HuH-7.5 (cell line): ENCODE measurements around the gene RIN1.
A peak's percentile ranks its signal among the peaks of the same experiment; 100 is the strongest.
"Not testable (repeated sequence)": the region's sequence is repeated elsewhere in the genome, so short reads cannot be mapped to it uniquely, and the experiment has no call there.

Source experiments
- DNase-seq: peaks from one replicate; pipeline ENCODE4 v3.0.0; 2011; ENCODE audit warnings: low spot score

RIN1 gene

DNA sequence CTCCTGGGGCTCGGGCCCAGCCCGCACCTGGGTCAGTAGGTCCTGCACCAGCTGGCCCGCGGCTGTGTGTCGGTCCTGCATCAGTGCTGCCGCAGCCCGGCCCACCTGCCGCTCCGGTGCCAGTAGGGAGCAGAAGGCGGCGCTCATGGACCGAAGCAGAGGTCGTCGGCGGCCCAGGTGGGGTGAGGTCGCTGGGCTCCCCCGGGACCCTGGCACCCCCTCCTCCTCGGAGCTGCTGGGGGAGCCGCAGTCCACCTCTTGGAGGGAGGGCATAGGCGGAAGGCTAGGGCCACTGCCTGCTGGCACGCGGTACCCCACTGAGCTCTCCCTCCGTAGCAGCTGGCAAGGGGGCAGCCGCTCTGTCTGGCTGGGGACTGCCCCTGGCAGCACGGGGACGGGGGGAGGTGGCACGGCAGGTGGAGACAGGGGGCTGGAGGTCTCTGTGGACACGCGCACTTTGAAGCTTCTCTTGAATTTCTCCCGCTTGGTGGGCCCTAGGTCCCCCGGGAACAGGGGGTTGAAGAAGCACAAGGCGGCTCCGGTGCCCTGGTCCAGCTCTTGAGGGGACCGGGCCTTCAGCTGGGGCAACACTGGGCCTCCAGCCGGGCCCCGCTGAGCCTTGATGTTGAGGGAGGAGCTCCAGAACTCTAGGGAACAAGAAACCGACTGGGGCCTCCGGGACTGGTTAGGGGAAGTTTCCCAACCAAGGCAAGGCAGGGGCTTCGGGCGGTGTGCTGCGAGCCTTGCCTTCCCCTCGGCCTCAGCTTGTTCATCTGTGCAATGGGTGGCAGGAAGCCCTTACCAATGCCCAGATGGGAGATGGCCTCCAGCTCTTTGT lies 1.4 kb downstream of the RIN1 start:
- no peak for DNase-seq

DNA sequence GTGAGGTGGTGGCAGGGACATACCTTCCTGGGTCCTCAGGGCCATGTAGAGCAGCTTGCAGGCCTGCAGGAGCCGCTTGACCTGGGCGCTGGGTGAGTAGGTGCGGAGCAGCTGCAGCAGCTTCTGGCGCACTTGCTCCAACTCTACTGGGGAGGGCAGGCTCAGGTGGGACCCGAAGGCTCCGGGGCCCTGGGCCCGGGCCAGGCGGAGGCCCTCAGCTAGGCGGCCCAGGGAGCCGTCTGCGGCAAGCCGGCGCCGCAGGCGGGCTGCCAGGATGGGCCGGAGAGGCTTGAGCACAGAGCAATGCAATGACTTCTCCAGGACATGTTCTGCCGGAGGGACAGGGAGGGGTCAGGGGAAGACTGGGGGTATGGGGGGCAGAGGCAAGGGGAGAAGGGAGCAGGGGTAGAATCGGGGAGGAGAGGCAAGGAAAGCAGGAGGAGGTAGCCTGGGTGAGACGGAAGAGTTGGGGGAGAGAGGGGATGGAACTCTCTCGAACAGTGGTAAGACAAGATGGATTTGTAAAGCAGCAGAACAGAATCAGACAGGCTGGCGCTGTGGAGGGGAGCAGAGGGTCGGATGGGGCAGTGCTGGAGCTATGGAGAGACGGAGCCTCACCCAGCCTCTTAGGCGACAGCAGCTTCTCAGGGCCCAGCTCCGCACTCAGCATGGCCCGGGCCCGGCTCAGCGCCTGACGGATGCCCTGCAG lies 2.2 kb downstream of the RIN1 start:
- DNase-seq, result no peak

DNA sequence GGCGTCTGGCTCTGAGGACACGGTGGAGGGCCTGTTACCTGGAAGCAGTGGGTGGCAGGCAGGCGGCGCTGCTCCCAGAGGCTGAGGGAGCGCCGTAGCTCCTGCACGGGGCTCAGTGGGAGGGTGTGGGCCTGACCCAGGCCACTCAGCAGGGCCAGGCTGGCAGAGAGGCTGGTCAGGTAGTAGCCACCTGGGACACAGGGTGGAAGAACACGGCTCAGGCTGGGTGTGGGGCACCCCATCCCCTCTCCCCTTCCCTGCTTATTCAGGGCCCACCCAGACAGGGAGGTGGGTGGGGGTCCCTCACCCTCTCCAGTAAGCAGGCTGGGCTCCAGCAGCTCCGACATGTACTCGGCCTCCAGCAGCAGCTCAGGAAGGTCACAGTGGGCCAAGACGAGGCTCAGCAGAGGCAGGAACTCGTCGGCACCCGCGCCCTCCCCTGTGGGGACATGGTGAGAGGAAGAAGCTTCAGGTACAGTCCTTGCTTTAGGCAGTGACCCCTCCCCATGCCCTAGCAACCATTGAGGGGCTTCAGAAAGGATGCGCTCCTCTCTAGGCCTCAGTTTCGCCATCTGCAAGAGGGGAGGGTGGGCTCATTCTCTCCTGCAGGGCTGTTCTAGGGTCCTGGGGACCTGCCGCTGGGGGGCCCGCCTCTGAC lies 2.9 kb downstream of the RIN1 start:
- DNase-seq, result no peak

DNA sequence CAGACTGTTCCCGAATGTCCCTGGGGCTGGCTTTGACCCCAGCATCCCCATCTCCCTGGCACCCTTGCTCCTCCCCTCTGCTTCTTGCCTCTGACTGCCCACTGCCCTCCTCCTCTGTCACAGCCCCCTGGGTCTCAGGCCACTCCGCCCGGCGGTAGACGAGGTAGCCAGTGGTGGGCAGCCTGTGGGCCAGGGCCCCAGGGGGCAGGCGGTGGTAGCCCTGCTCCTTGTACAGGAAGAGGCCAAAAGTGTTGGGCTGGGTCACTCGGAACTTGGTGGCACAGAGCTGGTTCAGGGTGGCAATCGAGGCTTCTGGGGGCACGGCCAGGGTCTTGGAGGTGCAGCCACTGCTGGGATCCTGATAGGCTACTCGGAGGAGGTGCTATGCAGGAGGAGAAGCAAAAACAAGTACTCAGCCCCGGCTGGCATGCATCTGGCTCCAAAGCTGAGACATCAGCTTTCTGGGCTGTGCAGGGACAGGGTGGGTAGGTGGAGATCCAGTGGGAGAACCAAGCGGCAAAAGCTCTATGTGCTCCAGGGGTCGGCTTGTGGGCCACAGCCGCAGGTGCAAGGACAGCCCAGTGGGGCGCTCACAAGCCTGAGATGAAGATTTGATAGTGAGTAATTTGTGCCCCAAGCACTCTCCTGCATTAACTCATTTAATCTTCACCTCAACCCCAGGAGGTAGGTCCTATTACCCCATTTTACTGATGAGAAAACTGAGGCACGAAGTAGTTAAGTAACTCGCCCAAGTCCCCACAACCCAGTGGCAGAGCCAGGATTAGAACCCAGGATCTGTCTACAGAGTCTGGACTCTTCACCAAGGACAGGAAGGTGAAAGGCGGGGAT lies 3.6 kb downstream of the RIN1 start:
- no peak for DNase-seq

DNA sequence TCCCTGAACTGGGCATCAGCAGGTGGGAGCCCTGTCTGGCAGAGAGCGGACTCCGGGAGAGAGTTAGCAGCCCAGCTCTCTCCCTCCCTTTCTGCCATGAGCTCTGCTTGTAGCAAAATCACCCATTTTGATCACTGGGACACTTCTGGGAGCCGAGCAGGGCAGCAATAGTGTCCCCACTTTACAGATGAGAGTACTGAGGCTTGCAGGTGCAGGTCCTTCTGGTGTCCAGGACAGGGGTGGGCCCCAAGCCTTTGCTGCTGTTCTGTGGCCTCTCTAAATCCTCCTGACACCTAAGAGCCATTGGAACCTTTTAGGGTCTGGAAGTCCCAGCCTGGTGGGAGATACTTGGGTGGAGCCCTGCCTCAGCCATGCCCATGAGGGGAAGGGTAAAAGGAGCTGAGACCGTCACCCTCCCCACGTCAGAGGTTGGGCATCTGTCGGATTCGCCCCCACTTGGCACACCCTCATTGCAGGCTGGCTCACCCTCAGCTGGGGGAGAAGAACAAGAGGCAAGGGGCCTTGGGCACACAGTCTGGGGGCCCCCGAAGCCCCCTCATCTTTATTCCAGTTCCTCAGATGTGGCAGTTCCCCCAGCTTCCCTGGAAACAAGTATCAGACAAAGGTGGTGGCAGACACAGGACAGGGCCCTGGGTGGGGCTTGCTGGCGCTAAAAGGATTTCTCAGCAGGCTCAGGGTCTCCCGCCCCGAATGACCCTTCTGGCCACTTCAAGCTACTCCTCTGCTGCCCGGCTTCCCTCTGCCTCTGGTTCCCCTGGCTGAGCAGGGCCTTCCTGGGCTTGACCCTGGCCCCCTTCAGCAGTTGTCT lies 4.5 kb downstream of the RIN1 start:
- no peak for DNase-seq

DNA sequence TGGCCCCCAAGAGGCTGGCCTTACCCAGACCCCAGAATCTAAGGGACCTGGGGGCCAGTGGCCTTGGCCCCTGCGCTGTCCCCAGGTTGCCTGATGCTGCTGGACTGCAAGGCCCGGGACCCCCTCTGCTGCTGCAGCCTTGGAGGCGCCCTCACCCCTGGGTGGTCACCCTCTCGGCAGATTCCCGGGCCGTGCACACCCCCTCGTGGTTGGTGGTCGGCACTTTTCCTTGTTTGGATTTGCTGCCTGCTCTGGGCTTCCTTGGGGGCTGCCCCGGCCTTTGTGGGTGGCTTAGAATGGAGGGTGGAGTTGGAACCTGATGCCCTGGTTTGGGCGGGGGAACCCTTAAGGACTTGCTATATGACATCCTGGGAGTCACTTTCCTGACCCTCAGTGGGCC lies 5.3 kb downstream of the RIN1 start:
- no peak for DNase-seq

DNA sequence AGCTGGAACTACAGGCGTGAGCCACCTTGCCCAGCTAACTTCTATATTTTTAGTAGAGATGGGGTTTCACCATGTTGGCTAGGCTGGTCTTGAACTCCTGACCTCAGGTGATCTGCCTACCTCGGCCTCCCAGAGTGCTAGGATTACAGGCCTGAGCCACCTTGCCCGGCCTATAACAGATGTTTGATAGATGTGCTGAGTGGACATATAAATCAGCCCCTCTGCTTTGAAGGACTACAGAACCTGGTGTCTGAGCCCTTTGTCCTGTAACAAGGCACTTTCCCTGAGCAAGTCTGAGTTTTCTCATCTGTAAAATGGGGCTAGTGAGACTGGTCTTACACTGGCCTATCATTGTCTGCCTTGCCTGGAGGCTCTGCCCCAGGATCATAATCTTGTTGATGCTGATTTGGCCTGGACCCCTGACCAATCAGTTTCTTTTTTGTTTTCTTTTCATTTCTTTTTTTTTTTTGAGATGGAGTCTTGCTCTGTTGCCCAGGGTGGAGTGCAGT lies 7.0 kb downstream of the RIN1 start:
- no peak for DNase-seq

DNA sequence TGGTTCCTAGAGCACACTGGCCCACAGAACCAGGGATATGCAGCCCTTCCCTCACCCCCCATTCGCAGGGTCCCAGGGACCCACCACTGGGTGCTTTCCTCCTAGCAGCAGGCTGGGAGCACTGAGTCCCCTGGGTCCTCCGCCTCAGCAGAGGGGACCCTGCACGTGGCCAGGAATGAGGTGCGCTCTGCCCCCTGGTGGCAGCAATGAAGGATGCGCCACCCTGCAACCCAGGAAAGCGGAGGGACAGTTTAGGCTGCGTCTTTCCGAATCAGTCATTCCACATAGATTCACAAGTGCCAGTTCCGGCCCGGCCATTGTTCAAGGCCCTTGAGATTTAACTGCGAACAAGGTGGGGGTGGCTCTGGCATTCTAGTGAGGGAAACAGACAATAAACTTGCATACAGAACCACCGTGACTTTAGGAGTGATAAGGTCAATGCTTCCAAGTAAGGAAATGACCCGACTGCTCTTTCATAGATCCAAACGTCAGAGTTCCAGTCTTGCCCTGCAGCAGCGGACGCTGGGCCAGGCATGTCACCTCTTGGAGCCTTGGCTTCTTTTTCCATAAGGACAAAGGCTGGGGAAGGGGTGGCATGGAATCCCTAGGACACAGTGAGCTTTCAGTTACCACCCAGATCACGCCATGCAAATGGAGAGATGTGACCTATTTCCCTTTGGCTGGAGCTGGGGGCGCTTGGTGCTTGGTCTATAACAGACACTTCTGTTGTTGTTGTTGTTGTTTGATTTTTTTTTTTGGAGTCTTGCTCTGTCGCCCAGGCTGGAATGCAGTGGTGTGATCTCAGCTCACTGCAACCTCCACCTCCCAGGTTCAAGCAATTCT lies 7.7 kb downstream of the RIN1 start:
- peak; percentile 100 for DNase-seq

DNA sequence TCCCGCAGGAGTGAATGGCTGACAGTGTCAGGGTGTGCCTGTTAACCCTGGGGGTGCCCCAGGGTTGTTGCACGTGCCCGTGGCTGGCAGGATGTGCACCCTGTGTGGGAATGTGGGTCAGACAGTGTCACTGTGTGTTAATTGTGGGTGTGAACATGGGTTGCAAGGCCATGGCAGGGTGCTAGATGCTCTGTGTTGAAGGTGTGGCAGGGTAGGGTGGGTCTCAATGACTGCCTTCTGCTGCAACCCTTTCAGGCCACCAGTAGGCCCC lies 8.3 kb downstream of the RIN1 start:
- DNase-seq, result no peak

DNA sequence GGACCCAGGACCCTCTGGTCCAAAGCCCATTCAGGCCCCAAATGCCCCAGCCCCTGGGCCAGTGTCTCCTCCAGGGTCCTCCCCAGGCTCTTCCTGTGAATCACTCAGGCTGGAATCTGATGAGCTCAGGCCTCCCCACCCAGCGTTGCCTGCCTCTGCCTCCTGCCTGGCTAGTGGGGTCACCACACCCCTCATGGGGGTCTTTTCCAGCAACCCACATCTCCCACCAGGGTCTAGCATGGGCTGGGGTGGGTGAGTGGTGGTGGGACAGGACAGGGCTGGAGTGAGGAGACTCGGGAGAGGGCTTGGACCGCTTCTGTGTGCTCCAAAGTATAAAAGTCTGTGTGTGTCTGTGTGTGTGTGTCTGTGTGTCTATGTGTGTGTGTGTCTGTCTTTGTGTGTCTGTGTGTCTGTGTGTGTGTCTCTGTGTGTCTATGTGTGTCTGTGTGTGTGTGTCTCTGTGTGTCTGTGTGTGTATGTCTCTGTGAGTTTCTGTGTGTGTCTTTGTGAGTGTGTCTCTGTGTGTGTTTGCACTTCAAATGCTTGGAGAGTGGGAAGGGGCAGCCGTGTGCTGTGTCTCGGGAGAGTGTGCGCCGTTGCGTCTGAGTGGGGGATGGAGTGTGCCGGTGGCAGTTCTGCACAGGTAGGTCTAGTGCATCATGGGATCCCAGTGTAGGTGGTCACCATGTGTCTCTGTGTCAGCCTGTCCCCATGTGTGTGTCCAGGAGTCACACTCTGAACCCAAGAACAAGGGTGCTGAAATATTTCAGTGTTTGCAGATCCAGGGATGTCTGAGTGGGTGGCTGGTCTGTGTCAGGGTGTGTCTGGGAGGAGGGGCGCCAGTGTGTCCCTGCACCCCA lies 8.8 kb downstream of the RIN1 start:
- DNase-seq, result no peak

DNA sequence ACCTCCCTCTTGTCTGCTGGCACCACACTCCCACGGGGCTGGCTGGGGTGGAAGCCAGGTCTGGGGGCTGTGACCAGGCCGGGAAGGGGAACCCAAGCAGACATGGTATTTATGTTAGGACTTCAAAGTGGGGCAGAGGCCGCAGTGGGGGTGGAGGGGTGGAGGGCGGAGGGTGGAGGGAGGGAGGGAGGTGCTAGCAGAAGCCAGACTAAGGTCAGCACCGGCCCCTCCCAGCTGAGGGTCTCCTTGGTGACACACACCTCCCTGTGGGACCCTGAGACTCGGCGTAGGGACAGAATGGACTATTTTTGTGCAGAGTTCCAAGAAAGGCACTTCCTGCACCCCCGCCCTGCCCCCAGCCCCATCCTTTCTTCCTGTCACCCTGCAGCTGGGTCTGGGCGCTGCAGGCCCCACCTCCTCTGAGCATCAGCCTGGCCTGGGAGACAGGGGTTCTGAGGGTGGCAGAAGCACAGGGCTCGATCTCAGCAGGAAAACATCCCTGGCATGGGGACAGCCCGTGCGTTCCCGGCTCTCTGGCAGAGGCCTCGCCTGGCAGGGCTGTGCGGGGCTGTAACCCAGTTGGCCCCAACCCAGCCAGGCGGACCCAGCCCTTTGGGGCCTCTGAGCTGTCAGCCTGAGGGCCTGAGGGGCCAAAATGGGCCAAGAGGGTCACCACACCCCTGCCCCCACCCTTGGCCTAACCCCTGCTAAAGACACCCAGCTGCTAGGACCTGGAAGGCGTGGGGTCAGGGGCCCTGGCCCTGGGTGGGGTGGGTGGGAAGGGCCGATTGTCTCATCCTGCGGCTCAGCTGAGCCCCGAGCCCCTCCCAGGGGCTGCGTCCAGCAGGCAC lies 9.7 kb downstream of the RIN1 start:
- no peak for DNase-seq

DNA sequence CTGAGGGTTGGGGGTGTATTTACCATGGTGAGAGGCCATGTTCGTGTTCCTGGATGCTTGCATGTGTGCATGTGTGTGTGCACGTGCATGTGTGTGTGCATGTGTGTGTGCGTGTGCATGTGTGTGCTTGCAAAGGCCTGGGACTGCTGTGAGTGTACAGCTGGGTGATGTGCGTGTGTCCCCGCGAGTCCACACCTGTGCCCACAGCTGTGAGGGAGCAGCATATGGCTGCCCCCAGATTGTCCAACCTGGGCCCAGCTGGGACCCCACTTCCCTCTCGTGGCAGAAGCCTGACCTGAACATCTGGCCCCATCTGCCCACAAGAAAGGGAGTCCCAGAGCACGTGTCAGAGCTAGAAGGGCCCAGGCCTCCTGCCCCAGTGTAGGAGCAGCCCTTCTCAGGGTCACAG lies 11.0 kb downstream of the RIN1 start:
- DNase-seq, result no peak

DNA sequence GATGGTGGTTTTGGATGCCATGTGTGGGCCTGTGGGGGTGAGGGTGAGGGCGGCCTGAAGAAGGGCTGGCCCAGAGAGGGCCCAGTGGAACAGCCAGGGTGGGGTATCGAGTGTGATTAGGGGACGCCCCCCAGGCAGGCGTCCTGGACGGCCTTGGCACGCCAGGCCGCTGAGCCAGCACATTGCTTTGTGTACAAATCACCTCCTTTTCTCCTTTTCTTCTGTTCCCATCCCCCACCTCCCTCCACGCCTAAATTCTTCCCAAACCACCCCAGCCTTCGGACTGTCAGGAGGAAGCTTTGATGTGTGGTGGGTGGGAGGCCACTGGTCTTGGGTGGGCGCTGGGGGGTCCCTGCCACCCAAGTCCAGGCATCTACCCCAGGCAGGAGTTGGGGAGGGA lies 11.6 kb downstream of the RIN1 start:
- no peak for DNase-seq

DNA sequence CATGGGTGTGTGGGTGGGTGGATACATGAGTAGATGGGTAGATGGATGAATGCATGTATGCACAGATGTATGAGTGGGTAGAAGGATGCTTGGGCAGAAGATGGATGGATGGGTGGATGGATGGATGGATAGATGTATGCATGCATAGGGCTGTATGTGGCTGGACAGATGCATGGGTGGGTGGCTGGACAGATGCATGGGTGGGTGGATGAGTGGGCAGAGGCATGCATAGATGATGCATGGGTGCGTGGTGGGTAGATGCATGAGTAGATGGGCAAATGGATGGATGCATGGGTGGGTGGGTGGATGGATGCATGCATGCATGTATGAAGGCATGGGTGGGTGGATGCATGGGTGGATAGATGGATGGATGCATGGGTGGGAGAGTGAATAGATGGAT lies 12.6 kb downstream of the RIN1 start:
- DNase-seq, result no peak

DNA sequence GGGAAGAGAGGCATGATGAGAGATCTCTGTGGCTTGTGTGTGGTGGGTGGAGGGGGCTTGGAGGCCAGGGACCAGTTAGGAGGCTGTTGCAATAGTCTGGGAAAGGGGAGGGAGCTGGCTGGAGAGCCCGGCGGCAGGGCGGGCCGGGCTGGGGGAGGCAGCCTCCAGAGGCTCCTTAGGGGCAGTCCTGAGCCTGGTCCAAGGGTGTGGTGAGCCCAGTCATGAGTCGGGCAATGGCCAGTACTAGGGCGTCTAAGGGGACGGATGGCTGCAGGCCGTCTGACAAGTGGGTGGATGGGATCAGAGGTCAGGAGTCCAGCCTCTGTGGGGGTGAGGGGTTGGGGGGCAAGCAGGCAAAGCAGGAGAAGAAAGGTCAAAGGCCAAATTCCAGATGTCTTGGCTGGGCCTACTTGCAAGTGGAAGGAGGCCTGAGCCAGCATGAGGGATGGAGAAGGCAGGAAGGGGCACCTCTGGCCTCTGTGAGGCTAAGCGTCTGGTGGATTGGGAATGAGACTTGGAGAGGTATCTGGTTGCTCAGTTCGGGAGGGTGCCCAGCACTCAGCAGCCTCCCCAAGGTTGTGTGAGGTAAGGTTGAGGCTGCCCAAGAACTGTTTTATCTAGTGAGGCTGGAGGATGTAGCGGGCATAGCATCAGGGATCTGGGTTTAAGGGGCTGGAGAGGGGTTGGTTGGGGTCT lies 13.4 kb downstream of the RIN1 start:
- DNase-seq, result no peak

DNA sequence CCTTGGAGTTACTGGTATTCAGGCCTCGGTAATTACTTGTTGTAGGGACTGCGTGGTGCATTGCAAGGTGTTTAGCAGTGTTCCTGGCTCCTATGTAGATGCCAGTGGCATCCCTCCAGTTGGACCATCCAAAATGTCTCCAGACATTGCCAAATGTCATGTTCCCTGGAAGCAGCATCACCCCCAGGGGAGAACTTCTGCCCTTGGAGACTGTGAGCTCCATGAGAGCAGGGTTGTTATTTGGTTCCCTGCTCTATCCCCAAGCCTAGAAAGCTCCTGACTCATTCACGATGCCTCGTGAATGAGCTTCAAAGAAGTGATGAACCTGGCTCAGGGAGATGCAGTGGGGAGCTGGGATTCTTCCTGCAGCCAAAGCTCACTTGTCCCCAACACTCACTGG lies 14.6 kb downstream of the RIN1 start:
- no peak for DNase-seq

DNA sequence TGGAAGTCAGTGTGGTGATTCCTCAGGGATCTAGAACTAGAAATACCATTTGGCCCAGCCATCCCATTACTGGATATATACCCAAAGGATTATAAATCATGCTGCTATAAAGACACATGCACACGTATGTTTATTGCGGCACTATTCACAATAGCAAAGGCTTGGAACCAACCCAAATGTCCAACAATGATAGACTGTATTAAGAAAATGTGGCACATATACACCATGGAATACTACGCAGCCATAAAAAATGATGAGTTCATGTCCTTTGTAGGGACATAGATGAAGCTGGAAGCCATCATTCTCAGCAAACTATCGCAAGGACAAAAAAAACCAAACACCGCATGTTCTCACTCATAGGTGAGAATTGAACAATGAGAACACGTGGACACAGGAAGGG lies 15.5 kb downstream of the RIN1 start:
- not testable (repeated sequence) for DNase-seq

DNA sequence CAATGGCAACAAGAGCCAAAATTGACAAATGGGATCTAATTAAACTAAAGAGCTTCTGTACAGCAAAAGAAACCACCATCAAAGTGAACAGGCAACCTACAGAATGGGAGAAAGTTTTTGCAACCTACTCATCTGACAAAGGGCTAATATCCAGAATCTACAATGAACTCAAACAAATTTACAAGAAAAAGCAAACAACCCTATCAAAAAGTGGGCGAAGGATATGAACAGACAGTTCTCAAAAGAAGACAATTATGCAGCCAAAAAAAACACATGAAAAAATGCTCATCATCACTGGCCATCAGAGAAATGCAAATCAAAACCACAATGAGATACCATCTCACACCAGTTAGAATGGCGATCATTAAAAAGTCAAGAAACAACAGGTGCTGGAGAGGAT lies 15.9 kb downstream of the RIN1 start:
- not testable (repeated sequence) for DNase-seq
